Measurements from ENCODE around the gene ADAT1. TPM values are rescaled to one million over a fixed set of nuclear protein-coding genes. Genes with fewer than 3 reads are reported as not detected.

ADAT1 gene, protein sequence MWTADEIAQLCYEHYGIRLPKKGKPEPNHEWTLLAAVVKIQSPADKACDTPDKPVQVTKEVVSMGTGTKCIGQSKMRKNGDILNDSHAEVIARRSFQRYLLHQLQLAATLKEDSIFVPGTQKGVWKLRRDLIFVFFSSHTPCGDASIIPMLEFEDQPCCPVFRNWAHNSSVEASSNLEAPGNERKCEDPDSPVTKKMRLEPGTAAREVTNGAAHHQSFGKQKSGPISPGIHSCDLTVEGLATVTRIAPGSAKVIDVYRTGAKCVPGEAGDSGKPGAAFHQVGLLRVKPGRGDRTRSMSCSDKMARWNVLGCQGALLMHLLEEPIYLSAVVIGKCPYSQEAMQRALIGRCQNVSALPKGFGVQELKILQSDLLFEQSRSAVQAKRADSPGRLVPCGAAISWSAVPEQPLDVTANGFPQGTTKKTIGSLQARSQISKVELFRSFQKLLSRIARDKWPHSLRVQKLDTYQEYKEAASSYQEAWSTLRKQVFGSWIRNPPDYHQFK
- 78.7 and 82.6 TPM in 2 replicates for total RNA-seq
- long read RNA-seq, transcript ADAT1-201 (11 exons, 1,869 nt), result major isoform, 25 of 75 reads
- long read RNA-seq, partial matches to known transcripts, result 30 of 75 reads
- long read RNA-seq, other reads (novel, unspliced or antisense), result 17 of 75 reads

DNA sequence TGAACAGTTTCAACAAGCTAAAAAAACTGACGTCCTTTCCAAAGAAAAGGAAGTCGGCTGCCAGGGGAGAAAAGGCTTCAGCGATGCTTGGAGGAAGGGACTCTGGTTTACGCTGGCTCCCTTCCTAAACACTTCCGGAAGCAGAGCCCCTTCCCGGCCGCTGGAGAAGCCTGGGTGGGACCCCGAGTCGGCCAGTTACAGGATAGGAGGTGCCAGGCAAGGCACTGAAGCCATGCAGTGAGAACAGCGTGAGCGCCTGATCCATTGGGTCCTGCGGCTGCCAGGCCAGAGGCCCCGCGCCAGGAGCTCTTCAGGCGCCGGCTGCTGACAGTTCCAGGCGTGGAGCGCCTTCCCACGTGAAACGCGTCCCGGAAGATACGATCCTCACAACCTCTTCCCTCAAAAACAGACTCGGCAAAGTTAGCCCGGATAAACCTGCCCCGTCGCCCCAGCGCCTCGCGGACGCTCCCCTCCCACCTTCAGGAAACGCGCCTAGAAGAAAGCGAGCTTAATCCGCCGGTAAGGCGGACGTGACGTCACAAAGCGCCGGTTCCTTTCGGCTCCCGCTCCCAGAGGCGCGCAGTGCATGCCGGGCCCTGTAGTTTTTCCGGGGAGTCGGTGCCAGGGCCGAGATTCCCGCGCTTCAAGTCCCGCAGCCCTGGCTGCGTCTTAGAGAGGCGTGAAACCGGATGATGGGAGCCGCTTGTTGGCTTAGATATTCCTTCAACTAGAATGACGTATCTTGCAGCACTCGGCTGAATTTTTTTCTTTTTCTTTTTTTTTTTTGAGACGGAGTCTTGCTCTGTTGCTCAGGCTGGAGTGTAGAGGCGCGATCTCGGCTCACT is at the start of gene ADAT1:
ADAT1 (minus strand) TSS at position 521 of the 845 bp plus-strand sequence. CDS start 2,482 bp downstream, outside the sequence.
- no peaks in the 10 kb centered on the region for H3K27me3 Mint-ChIP-seq (ENCODE audit: low read depth)
- peaks cover 29% of the 10 kb centered on the region for H3K4me1 Mint-ChIP-seq
- peak within 1 kb of the TSS; percentile 99 for H3K4me3 Mint-ChIP-seq
- peak within 1 kb of the TSS; percentile 99 for H3K27ac Mint-ChIP-seq (ENCODE audit: unreplicated experiment)
- peaks cover 20% of the 10 kb centered on the region for H3K36me3 Mint-ChIP-seq (ENCODE audit: low read depth)
- peak; percentile 93 for DNase-seq (ENCODE audit: low read depth, low spot score)
- TF ChIP-seq, protein P1, sequence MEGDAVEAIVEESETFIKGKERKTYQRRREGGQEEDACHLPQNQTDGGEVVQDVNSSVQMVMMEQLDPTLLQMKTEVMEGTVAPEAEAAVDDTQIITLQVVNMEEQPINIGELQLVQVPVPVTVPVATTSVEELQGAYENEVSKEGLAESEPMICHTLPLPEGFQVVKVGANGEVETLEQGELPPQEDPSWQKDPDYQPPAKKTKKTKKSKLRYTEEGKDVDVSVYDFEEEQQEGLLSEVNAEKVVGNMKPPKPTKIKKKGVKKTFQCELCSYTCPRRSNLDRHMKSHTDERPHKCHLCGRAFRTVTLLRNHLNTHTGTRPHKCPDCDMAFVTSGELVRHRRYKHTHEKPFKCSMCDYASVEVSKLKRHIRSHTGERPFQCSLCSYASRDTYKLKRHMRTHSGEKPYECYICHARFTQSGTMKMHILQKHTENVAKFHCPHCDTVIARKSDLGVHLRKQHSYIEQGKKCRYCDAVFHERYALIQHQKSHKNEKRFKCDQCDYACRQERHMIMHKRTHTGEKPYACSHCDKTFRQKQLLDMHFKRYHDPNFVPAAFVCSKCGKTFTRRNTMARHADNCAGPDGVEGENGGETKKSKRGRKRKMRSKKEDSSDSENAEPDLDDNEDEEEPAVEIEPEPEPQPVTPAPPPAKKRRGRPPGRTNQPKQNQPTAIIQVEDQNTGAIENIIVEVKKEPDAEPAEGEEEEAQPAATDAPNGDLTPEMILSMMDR (conservative IDR thresholded peaks at IDR 0.05), result no peak
- no peaks in the 10 kb centered on the region for H3K9me3 Mint-ChIP-seq

DNA sequence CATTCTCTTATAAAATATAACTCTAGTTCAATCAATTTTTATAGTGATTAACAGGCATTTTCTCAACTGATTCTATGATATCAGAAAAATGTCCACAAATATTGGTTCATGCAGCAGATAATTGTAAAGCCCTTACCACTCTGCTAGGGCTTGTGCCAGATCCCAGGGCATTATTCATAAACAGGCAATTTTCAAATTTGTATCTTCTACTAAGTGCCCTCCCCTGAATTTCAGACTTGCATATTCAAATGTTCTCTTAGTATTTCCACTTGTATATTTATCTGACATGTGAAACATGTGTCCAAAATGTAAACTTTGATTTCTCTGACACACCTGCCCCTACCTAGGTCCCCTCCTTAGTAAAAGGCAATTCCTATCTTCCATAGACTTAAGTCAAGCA is 44.4 kb upstream of the ADAT1 start:
- Mint-ChIP-seq H3K27ac (ENCODE audit: unreplicated experiment) (no peak overlapping the region), H3K36me3 (ENCODE audit: low read depth) (no peaks in the 10 kb centered on the region), H3K9me3 (no peaks in the 10 kb centered on the region), H3K4me3 (no peak overlapping the region), H3K4me1 (no peaks in the 10 kb centered on the region), H3K27me3 (ENCODE audit: low read depth) (no peaks in the 10 kb centered on the region)
- no peak for DNase-seq (ENCODE audit: low read depth, low spot score)
- TF ChIP-seq, protein P1 (conservative IDR thresholded peaks at IDR 0.05), result no peak

DNA sequence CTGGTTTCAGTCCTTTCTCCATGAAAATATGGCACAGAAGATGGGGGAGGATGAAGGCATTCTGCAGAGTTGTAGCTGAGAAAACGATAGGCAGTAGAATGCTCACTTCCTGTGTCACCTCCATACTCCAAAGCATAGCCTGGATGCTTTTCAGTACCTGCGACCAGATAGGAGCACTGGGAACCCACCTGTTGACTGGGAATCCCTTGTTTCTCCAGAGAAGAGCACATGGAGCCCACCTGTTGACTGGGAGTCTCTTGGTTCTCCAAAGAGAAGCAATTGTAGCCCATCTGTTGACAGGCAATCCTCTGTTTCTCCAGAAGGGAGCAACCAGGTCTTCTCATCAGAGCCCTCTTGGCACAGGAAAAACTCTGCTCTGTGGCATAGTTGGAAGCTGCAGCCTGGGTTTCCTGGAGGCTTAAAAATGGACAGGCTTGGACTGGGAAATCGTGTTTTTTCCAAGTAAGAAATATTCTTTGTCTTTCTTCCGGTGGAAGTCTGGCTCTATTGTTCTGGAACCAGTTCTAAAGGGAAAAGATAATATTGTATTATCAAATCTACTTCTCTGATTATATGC is 37.7 kb upstream of the ADAT1 start:
- Mint-ChIP-seq H3K36me3 (ENCODE audit: low read depth) (peaks cover 13% of the 10 kb centered on the region), H3K27me3 (ENCODE audit: low read depth) (no peaks in the 10 kb centered on the region), H3K4me3 (no peak overlapping the region), H3K9me3 (no peaks in the 10 kb centered on the region), H3K4me1 (no peaks in the 10 kb centered on the region), H3K27ac (ENCODE audit: unreplicated experiment) (no peak overlapping the region)
- TF ChIP-seq, protein P1 (conservative IDR thresholded peaks at IDR 0.05), result no peak
- DNase-seq (ENCODE audit: low read depth, low spot score), result no peak

DNA sequence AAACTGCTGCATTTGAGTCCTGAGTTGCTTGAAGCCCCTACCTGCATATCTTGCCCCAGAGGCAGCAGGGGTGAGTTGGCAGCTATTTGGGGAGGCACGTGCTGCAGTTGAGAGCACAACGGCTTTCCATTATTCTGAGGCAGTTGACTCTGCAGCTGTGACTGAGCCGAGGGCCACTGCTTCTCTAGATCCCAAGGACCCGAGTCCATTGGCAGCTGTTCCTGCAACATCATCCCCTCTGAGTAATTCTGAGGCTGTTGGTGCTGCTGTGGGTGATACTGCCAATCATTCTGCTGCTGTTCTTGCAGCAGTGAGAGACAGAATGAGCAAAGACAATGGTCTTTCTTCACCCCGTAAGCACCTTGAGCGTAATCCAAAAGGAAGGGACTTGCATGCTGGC is 37.2 kb upstream of the ADAT1 start:
- Mint-ChIP-seq H3K27me3 (ENCODE audit: low read depth) (no peaks in the 10 kb centered on the region), H3K9me3 (no peaks in the 10 kb centered on the region), H3K4me3 (no peak overlapping the region), H3K36me3 (ENCODE audit: low read depth) (peaks cover 14% of the 10 kb centered on the region), H3K4me1 (no peaks in the 10 kb centered on the region), H3K27ac (ENCODE audit: unreplicated experiment) (no peak overlapping the region)
- TF ChIP-seq, protein P1 (conservative IDR thresholded peaks at IDR 0.05), result no peak
- DNase-seq (ENCODE audit: low read depth, low spot score), result no peak

DNA sequence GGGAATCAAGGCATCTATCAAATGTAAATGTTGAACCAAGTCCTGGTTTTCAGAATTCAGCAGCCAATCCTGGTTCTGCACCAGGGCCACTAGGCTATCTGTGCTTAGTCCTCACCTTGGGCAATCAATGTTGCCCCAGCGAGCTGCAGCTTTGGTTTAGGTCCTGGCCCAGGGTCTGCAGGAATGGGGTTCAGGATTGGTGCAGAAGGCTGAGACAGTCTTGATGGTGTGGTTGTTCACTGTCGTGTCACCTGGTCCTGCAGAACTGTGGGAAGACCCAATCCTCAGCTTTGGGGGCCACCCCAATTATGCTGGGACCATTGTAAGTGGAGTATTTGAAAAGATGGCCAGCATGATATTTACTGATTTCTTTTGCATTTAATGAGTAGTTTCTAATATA is 35.1 kb upstream of the ADAT1 start:
- peaks cover 14% of the 10 kb centered on the region for H3K36me3 Mint-ChIP-seq (ENCODE audit: low read depth)
- H3K27me3 Mint-ChIP-seq (ENCODE audit: low read depth), result no peaks in the 10 kb centered on the region
- H3K4me1 Mint-ChIP-seq, result peaks cover 4% of the 10 kb centered on the region
- no peaks in the 10 kb centered on the region for H3K9me3 Mint-ChIP-seq
- H3K27ac Mint-ChIP-seq (ENCODE audit: unreplicated experiment), result no peak overlapping the region
- DNase-seq (ENCODE audit: low read depth, low spot score), result no peak
- no peak overlapping the region for H3K4me3 Mint-ChIP-seq
- TF ChIP-seq, protein P1 (conservative IDR thresholded peaks at IDR 0.05), result no peak

Measured in neural crest cell (in vitro differentiated cells).